OCI-LY1 (cell line): ENCODE data around the gene TM9SF4.
"Not testable (repeated sequence)": the region's sequence is repeated elsewhere in the genome, so short reads cannot be mapped to it uniquely, and the experiment has no call there.

ENCODE experiments used
- EZH2 ChIP-seq: fragments of 200-600 bp; sonication (generic), shearing (Covaris generic); IDR thresholded peaks from 2 replicates; pipeline ENCODE4 v1.8.0; 2017; ENCODE audit warnings: borderline replicate concordance, mixed run types, mild to moderate bottlenecking, antibody characterized with exemption, low read length, moderate library complexity, mixed read lengths
- TF ChIP-seq, protein P1 (sequence below): fragments of 200-600 bp; sonication (generic), shearing (Covaris generic); IDR thresholded peaks from 2 replicates; pipeline ENCODE4 v1.5.1; 2017; ENCODE audit warnings: mild to moderate bottlenecking, antibody characterized with exemption, low read length, moderate library complexity, mixed read lengths

- TF ChIP-seq, protein P1, sequence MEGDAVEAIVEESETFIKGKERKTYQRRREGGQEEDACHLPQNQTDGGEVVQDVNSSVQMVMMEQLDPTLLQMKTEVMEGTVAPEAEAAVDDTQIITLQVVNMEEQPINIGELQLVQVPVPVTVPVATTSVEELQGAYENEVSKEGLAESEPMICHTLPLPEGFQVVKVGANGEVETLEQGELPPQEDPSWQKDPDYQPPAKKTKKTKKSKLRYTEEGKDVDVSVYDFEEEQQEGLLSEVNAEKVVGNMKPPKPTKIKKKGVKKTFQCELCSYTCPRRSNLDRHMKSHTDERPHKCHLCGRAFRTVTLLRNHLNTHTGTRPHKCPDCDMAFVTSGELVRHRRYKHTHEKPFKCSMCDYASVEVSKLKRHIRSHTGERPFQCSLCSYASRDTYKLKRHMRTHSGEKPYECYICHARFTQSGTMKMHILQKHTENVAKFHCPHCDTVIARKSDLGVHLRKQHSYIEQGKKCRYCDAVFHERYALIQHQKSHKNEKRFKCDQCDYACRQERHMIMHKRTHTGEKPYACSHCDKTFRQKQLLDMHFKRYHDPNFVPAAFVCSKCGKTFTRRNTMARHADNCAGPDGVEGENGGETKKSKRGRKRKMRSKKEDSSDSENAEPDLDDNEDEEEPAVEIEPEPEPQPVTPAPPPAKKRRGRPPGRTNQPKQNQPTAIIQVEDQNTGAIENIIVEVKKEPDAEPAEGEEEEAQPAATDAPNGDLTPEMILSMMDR: not testable (repeated sequence)
- TF ChIP-seq EZH2: not testable (repeated sequence)
These were observed 8.9 kb downstream of the TM9SF4 start for GRCh38 chr20:32118427-32118826.
